ENCODE results near the gene JCHAIN. TPM values are rescaled to one million over a fixed set of nuclear protein-coding genes. Genes with fewer than 3 reads are reported as not detected.

JCHAIN gene
- total RNA-seq, 1 experiment from 2014 or later, result not detected

DNA sequence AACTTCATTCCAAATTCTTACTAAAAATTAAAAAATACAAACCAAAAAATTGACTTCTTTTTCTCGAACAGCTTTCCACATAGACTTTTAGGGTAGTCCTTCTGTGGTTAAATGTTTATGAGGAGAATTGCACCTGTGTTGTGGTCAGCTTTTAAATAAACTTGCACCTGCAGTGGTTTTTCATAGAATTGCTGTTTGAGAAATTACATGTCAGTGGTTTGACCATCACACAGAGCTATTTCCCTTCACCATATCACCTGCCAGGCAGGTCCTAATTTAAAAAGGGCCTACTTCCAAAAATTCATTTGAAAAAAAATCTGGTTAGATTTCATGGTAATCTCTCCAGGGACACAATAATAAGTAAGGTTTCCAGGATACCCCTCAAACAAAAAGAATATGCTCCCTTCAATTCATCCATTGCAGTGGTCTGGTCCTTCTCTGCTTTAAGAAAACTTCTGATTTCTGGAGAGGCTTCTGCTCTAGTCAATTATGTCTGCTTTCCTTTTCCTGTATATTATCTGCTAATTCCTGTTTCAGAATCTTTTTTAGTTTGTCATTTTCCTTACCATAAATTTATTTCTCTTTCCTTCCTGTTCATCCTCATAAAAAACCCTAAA is 12.2 kb upstream of the JCHAIN start:
- intact Hi-C loops (cut with micrococcal nuclease), result no loop called here
- H3K9me3 Mint-ChIP-seq (ENCODE audit: unreplicated experiment), result no peaks in the 10 kb centered on the region
- H3K4me1 Mint-ChIP-seq (ENCODE audit: insufficient read depth, unreplicated experiment), result no peaks in the 10 kb centered on the region
- ChIA-PET CTCF (interaction anchor here (0.7 kb wide), 1 partner anchor 1736 kb away, joined by 6 read pairs; no protein-coding TSS in a partner anchor), POLR2A (interaction anchor here (0.6 to 0.8 kb wide), 2 partner anchors 27 to 890 kb away, joined by 3 read pairs; no protein-coding TSS in a partner anchor)
- no peak overlapping the region for H3K4me3 Mint-ChIP-seq (ENCODE audit: unreplicated experiment)
- no peaks in the 10 kb centered on the region for H3K27me3 Mint-ChIP-seq (ENCODE audit: insufficient read depth, unreplicated experiment)
- no peak for DNase-seq (ENCODE audit: unreplicated experiment)
- no peak for TF ChIP-seq CTCF (IDR thresholded peaks at IDR 0.05; ENCODE audit: unreplicated experiment)
- no TSS peak for BruUV-seq (replicated peaks)
- H3K27ac Mint-ChIP-seq (ENCODE audit: low read depth, unreplicated experiment), result no peak overlapping the region
- H3K36me3 Mint-ChIP-seq (ENCODE audit: insufficient read depth, unreplicated experiment), result no peaks in the 10 kb centered on the region

GRCh38 chr4:70676554-70677090 is 10.3 kb upstream of the JCHAIN start:
- Mint-ChIP-seq H3K9me3 (ENCODE audit: unreplicated experiment) (no peaks in the 10 kb centered on the region), H3K4me1 (ENCODE audit: insufficient read depth, unreplicated experiment) (no peaks in the 10 kb centered on the region), H3K36me3 (ENCODE audit: insufficient read depth, unreplicated experiment) (no peaks in the 10 kb centered on the region), H3K27me3 (ENCODE audit: insufficient read depth, unreplicated experiment) (no peaks in the 10 kb centered on the region), H3K4me3 (ENCODE audit: unreplicated experiment) (no peak overlapping the region), H3K27ac (ENCODE audit: low read depth, unreplicated experiment) (no peak overlapping the region)
- DNase-seq (ENCODE audit: unreplicated experiment), result no peak
- ChIA-PET POLR2A (interaction anchor here (1.6 kb wide), 1 partner anchor 11 kb away, joined by 5 read pairs; the partner anchor contains the start of gene UTP3), CTCF (interaction anchor here (0.5 to 1.1 kb wide), 4 partner anchors 11 to 1821 kb away, joined by 3 to 7 read pairs (median 3); no protein-coding TSS in a partner anchor)
- BruUV-seq (replicated peaks), result no TSS peak
- intact Hi-C loops (cut with micrococcal nuclease), result no loop called here
- TF ChIP-seq CTCF (IDR thresholded peaks at IDR 0.05; ENCODE audit: unreplicated experiment), result no peak

DNA sequence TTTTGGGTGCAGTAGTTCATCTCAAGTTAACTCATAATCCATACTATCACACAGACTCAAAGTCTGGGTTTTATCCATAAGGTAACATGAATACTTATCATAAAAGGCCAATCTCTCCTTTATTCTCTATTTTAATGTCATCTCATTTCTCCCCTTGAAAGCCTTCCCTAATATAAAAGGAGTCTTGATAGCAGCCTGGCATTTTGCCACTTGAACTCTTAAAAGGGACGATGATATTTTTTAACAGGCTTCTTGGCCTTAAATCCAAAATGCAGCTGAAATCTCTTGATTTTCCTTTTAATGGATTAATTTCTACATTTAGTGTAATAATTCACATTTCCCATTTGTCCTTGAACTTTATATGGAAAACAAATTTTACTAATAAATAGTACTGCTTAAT is 8.4 kb upstream of the JCHAIN start:
- no peak for DNase-seq (ENCODE audit: unreplicated experiment)
- H3K9me3 Mint-ChIP-seq (ENCODE audit: unreplicated experiment), result no peaks in the 10 kb centered on the region
- no peaks in the 10 kb centered on the region for H3K36me3 Mint-ChIP-seq (ENCODE audit: insufficient read depth, unreplicated experiment)
- H3K4me3 Mint-ChIP-seq (ENCODE audit: unreplicated experiment), result no peak overlapping the region
- peaks cover 11% of the 10 kb centered on the region for H3K27me3 Mint-ChIP-seq (ENCODE audit: insufficient read depth, unreplicated experiment)
- no peak for TF ChIP-seq CTCF (IDR thresholded peaks at IDR 0.05; ENCODE audit: unreplicated experiment)
- CTCF ChIA-PET, result interaction anchor here (1.7 kb wide), 1 partner anchor 23 kb away, joined by 7 read pairs; no protein-coding TSS in a partner anchor
- BruUV-seq (replicated peaks), result no TSS peak
- H3K4me1 Mint-ChIP-seq (ENCODE audit: insufficient read depth, unreplicated experiment), result no peaks in the 10 kb centered on the region
- no peak overlapping the region for H3K27ac Mint-ChIP-seq (ENCODE audit: low read depth, unreplicated experiment)
- POLR2A ChIA-PET, result no interaction called here
- intact Hi-C loops (cut with micrococcal nuclease), result no loop called here

- ChIA-PET CTCF (interaction anchor here (0.7 to 1.7 kb wide), 2 partner anchors 9 to 22 kb away, joined by 3 to 7 read pairs; no protein-coding TSS in a partner anchor), POLR2A (interaction anchor here (1.0 kb wide), 1 partner anchor 60 kb away, joined by 4 read pairs; no protein-coding TSS in a partner anchor)
- Mint-ChIP-seq H3K9me3 (ENCODE audit: unreplicated experiment) (no peaks in the 10 kb centered on the region), H3K27me3 (ENCODE audit: insufficient read depth, unreplicated experiment) (peaks cover 12% of the 10 kb centered on the region), H3K4me3 (ENCODE audit: unreplicated experiment) (no peak overlapping the region), H3K36me3 (ENCODE audit: insufficient read depth, unreplicated experiment) (no peaks in the 10 kb centered on the region), H3K27ac (ENCODE audit: low read depth, unreplicated experiment) (no peak overlapping the region), H3K4me1 (ENCODE audit: insufficient read depth, unreplicated experiment) (no peaks in the 10 kb centered on the region)
- no peak for DNase-seq (ENCODE audit: unreplicated experiment)
- BruUV-seq (replicated peaks), result no TSS peak
- no peak for TF ChIP-seq CTCF (IDR thresholded peaks at IDR 0.05; ENCODE audit: unreplicated experiment)
- intact Hi-C loops (cut with micrococcal nuclease), result no loop called here
Observed at GRCh38 chr4:70674191-70674590, 7.9 kb upstream of the JCHAIN start.
